ENCODE data around the gene MYBPHL.

The MYBPHL gene

GRCh38 chr1:109263234-109263596 is 43.6 kb downstream of the MYBPHL start:
- DNase-seq = no peak

- no peak for DNase-seq
Measured at GRCh38 chr1:109262231-109263055, 44.4 kb downstream of the MYBPHL start.

DNA sequence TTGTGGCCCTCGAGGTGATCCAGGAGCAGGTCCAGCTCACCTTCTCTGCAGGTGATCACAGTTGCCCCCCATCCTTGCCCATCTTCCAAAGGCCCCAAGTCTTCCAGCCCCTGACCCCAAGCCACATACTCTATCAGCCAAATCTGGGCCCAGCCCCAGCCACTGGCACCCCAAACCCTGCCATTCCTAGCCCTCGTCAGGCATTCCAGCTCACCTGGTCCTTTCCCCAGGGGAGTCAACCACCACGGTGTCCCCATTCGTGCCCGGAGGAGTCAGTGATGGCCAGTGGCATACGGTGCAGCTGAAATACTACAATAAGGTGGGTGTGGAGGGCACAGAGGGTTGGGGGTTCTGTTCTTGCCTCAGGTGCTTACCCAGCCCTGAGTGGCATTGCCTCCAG is 45.2 kb downstream of the MYBPHL start:
- DNase-seq = no peak

- DNase-seq = no peak
Measured at GRCh38 chr1:109261006-109261405, 45.8 kb downstream of the MYBPHL start.

GRCh38 chr1:109259674-109260557 is 46.9 kb downstream of the MYBPHL start:
- no peak for DNase-seq

GRCh38 chr1:109258481-109259466 is 48.0 kb downstream of the MYBPHL start:
- DNase-seq = no peak

DNA sequence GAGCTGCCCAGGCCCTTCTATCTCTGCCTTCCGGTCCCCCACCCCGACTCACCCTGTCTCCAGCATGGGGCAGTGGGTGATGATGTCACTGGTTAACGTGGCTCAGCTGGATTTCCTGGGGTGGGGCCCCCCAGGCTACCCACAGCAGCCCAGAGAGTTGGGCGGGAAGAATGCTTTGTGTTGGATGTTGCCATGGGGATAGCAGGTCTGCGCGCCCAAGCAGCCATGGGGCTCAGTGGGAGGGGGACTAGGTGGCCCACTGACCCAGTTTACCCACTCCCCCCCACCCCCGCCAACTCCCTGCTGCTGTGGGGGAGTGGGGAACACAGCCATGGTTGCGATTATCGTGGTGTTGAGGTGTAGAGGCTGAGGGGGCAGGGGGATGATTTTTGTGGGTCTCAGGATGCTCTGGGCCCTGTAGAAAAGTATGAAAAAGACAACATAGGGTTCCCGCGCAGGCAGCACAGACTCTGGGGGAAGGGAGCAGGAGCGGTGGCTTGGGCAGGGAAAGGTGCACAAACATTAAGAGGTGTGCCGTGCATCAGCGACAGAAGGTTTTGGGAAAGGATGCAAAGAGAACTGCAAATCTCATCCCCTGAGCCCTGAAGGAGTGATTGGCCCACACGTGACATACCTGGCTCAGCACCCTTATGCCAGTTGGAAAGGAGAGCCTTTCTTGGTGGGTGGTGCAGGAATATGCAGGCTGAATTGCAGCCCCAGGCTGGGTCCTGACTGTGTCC is 49.0 kb downstream of the MYBPHL start:
- no peak for DNase-seq

- no peak for DNase-seq
Measured at GRCh38 chr1:109256971-109257681, 49.7 kb downstream of the MYBPHL start.

- DNase-seq = no peak
Measured at GRCh38 chr1:109256085-109256484, 50.7 kb downstream of the MYBPHL start.

DNA sequence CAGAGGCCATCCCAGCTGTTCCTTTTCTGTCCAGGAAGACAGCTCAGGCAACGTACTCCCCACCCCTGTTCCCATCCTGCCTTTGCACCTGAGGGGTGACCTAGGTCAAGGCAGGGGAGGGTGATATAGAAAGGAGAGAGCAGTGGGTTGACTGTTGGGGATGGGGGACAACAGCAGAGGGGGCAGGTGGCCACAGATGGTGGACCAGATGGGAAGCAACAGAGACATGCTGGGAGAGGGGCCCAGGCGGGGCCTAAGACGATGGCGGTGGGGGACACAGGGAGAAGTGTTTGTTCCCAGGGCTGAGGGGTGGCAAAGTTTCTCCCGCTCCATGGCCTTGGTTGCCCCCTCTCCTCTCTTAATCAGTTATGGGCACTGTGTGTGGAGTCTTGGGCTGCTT is 51.1 kb downstream of the MYBPHL start:
- no peak for DNase-seq

DNA sequence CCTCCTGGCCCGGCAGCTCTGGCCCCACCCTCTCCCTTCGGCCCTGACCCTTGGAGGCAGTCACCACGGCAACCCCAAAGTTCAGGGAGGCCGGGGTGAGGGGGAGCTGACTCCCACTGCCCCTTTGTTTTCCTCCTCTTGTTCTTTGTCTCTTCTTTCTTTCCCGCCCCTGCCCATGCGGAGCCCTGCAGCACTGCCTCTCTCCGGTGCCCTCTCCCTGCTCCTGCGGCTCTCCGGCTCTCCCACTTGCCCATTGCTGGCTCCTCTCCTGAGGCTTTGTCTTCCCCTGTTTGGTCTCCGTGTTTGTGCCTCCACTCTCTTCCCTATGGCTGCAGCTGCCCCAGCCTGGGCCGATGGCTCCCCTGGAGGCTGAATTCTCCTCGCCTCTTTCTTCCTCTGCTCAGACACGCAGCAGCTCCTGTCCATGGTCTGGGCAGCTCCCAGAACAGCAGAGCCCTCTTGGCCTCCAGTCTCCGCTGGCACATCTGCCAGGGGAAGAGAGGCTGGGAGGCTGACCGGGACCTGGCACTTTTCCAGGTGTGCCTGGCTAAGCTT is 51.6 kb downstream of the MYBPHL start:
- DNase-seq = no peak

DNA sequence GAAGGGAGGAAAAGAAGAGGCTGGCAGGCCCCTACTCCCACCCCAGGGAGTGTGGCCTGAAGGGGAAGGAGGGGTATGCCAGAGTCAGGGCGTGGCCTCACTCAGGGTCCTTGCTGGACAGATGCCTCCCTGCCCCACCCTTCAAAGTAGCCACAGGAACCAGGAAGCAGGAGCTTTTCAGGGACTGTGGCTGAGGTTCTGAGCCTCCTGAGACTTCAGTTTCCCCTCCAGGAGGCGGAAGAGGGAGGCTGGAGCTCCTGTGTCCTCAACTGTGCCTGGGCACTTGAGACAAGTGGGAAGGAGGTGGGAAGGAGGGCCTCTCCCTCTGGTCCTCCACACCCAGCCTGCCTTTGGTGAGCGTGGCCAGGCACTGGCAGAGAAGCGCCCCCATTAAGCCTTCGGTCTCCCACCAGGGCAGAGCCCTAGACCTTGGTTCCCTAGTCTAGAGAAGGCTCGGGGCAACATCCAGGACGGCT is 52.2 kb downstream of the MYBPHL start:
- DNase-seq = no peak

GRCh38 chr1:109253803-109254620 is 52.8 kb downstream of the MYBPHL start:
- no peak for DNase-seq

DNA sequence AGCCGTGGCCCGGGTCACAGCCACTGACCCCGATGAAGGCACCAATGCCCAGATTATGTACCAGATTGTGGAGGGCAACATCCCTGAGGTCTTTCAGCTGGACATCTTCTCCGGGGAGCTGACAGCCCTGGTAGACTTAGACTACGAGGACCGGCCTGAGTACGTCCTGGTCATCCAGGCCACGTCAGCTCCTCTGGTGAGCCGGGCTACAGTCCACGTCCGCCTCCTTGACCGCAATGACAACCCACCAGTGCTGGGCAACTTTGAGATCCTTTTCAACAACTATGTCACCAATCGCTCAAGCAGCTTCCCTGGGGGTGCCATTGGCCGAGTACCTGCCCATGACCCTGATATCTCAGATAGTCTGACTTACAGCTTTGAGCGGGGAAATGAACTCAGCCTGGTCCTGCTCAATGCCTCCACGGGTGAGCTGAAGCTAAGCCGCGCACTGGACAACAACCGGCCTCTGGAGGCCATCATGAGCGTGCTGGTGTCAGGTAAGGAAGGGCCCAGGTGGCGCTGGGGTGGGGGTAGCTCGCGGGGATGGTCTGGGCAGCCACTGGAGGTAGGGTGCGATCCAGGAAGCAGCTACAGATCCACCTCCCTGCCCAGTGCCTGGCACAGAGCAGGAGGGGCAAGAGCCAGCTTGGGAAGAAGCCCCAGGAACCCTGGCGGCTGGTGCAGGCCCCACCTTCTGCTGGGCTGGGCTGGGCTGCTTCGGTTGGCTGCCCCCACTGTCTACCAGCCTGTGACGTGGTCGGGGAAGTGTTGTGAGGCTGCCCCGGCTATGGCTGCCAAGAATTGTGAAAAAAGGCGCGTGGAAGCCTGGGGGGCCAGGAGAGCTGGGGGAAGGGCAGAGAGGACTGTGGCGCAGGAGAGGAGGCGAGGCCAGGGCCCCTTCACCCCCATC is 53.7 kb downstream of the MYBPHL start:
- no peak for DNase-seq

DNA sequence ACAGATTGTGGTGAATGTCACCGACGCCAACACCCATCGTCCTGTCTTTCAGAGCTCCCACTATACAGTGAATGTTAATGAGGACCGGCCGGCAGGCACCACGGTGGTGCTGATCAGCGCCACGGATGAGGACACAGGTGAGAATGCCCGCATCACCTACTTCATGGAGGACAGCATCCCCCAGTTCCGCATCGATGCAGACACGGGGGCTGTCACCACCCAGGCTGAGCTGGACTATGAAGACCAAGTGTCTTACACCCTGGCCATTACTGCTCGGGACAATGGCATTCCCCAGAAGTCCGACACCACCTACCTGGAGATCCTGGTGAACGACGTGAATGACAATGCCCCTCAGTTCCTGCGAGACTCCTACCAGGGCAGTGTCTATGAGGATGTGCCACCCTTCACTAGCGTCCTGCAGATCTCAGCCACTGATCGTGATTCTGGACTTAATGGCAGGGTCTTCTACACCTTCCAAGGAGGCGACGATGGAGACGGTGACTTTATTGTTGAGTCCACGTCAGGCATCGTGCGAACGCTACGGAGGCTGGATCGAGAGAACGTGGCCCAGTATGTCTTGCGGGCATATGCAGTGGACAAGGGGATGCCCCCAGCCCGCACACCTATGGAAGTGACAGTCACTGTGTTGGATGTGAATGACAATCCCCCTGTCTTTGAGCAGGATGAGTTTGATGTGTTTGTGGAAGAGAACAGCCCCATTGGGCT is 54.5 kb downstream of the MYBPHL start:
- no peak for DNase-seq

- no peak for DNase-seq
Measured at GRCh38 chr1:109251277-109252166, 55.3 kb downstream of the MYBPHL start.
